Ovary (tissue), 3 donors: Measurements from ENCODE around the gene GLT8D1.

Experiments
- POLR2A ChIP-seq: fragments of 450-650 bp; IDR thresholded peaks from one replicate; pipeline ENCODE4 v1.6.1; 2017; ENCODE audit warnings: antibody characterized with exemption, mild to moderate bottlenecking, moderate library complexity
- TF ChIP-seq, protein P1 (sequence below), 3 donors: fragments of 450-650 bp in 2 of 3; fragments of 200-600 bp in 1 of 3; IDR thresholded peaks; one replicate each; pipeline versions ENCODE4 v1.5.1 to v1.8.0; 2016 to 2022; ENCODE audit warnings: antibody characterized with exemption in 3 of 3, mild to moderate bottlenecking in 1 of 3
- donor health status: DM: no; HTN: no; CAD: no.

DNA sequence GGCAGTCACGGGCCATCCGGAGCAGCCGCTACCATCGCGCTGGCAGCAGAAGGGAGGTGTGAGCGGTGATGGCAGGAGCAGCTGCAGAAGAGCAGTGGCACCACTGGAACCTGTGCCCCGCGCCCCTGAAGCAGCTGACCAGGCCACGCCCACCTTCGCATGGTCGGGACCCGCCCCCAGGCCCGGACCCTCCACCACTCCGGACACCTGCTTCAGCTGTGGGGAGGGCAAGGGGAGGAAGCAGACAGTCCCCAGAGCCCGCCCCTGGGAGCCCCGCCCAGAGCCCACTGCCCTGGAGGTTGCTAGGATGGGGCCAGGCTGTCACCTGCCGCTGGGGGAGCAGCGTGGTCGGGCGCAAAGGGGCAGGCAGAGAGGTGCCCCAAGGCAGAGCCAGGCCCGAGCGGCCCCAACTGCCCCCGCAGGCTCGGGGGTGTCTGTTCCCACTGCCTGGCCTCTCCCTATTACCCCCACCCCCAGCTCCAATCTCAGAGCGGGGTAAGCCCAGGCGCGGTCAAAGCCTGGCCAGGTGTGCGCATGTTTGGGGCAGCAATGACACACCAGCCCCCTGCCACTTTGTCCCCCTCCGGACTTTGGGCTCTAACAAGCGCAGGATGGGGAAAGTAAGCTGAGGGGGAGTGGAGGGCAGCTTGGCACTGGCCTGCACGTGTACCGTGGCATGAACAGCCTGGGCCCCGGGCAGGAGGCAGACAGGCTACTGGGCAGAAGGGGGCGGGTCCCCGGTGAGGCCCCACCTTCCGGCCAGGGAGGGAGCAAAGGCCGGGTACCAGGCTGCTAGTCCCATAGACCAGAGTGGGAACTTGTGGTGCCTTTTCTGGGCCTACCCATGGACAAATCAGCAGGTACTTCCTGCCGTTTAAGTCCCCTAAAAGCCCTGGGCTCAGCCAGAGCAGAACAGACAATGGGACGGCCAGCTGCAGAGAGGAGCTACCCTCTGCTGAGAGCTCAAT lies 9.0 kb upstream of the GLT8D1 start:
- TF ChIP-seq, protein P1, sequence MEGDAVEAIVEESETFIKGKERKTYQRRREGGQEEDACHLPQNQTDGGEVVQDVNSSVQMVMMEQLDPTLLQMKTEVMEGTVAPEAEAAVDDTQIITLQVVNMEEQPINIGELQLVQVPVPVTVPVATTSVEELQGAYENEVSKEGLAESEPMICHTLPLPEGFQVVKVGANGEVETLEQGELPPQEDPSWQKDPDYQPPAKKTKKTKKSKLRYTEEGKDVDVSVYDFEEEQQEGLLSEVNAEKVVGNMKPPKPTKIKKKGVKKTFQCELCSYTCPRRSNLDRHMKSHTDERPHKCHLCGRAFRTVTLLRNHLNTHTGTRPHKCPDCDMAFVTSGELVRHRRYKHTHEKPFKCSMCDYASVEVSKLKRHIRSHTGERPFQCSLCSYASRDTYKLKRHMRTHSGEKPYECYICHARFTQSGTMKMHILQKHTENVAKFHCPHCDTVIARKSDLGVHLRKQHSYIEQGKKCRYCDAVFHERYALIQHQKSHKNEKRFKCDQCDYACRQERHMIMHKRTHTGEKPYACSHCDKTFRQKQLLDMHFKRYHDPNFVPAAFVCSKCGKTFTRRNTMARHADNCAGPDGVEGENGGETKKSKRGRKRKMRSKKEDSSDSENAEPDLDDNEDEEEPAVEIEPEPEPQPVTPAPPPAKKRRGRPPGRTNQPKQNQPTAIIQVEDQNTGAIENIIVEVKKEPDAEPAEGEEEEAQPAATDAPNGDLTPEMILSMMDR (IDR thresholded peaks at IDR 0.05): no peak
- TF ChIP-seq POLR2A: no peak
